ENCODE data around the gene ABCA9.
"Not testable (repeated sequence)": the region's sequence is repeated elsewhere in the genome, so short reads cannot be mapped to it uniquely, and the experiment has no call there.

Gene ABCA9

GRCh38 chr17:69060822-69061221 lies at the start of gene ABCA9:
Gene ABCA9 (minus strand): TSS chr17:69060927. CDS start chr17:69051126, 9,801 bp downstream.
- DNase-seq: no peak

GRCh38 chr17:69105907-69106730 lies 45.4 kb upstream of the ABCA9 start:
- no peak for DNase-seq

GRCh38 chr17:69103557-69104233 lies 43.0 kb upstream of the ABCA9 start:
- no peak for DNase-seq

- DNase-seq: no peak
These were observed 37.9 kb upstream of the ABCA9 start for GRCh38 chr17:69098625-69099024.

- DNase-seq: no peak
These were observed 35.8 kb upstream of the ABCA9 start for GRCh38 chr17:69096541-69096940.

GRCh38 chr17:69093995-69094394 lies 33.3 kb upstream of the ABCA9 start:
- DNase-seq: no peak

- no peak for DNase-seq
These were observed 32.6 kb upstream of the ABCA9 start for GRCh38 chr17:69093279-69093789.

- DNase-seq: no peak
These were observed 29.6 kb upstream of the ABCA9 start for GRCh38 chr17:69090365-69090764.

- no peak for DNase-seq
These were observed 28.0 kb upstream of the ABCA9 start for GRCh38 chr17:69088643-69089200.

GRCh38 chr17:69086641-69087040 lies 25.9 kb upstream of the ABCA9 start:
- no peak for DNase-seq

- DNase-seq: no peak
These were observed 24.2 kb upstream of the ABCA9 start for GRCh38 chr17:69084911-69085310.

- no peak for DNase-seq
These were observed 22.0 kb upstream of the ABCA9 start for GRCh38 chr17:69082696-69083095.

GRCh38 chr17:69078864-69079263 lies 18.1 kb upstream of the ABCA9 start:
- no peak for DNase-seq

- no peak for DNase-seq
These were observed 15.1 kb upstream of the ABCA9 start for GRCh38 chr17:69075823-69076222.

GRCh38 chr17:69073392-69073791 lies 12.7 kb upstream of the ABCA9 start:
- DNase-seq: not testable (repeated sequence)

GRCh38 chr17:69072803-69073256 lies 12.1 kb upstream of the ABCA9 start:
- not testable (repeated sequence) for DNase-seq

GRCh38 chr17:69071233-69071586 lies 10.5 kb upstream of the ABCA9 start:
- DNase-seq: not testable (repeated sequence)

- DNase-seq: not testable (repeated sequence)
These were observed 9.9 kb upstream of the ABCA9 start for GRCh38 chr17:69070378-69071232.

- no peak for DNase-seq
These were observed 8.6 kb upstream of the ABCA9 start for GRCh38 chr17:69069226-69069750.

GRCh38 chr17:69067274-69068047 lies 6.7 kb upstream of the ABCA9 start:
- no peak for DNase-seq

- no peak for DNase-seq
These were observed 5.8 kb upstream of the ABCA9 start for GRCh38 chr17:69066482-69066881.

GRCh38 chr17:69065113-69065512 lies 4.4 kb upstream of the ABCA9 start:
- no peak for DNase-seq

Measured in activated CD4-positive, alpha-beta T cell treated with anti-CD3 and anti-CD28 coated beads, Interleukin-2, amount 50 U/mL, for 1 hour (primary cell).